GM23338 (cell line): ENCODE data around the gene ADAM15. TPM values are rescaled to one million over a fixed set of nuclear protein-coding genes. Genes with fewer than 3 reads are reported as not detected.

Experiments
- ATAC-seq: fragments of 200-7000 bp; cut with Tn5 transposase; 3 replicates; pipeline ENCODE4 v1.9.1; 2020
- DNase-seq: peaks from one replicate; pipeline ENCODE4 v3.0.0-alpha.2; 2015; ENCODE audit warnings: low spot score
- H2AFZ ChIP-seq: fragments of 200-600 bp; sonication (generic); 2 replicates; pipeline ENCODE4 v1.8.0; 2016; ENCODE audit warnings: antibody characterized with exemption, mild to moderate bottlenecking, moderate library complexity
- H3F3A ChIP-seq: fragments of 200-600 bp; sonication (generic); replicated peaks from 2 replicates; pipeline ENCODE4 v1.8.0; 2017; ENCODE audit warnings: antibody characterized with exemption, mixed run types, low read depth
- H3K27ac ChIP-seq: fragments of 200-600 bp; sonication (generic); 2 replicates; pipeline ENCODE4 v1.6.1; 2016; ENCODE audit warnings: low read depth
- H3K27me3 ChIP-seq: fragments of 200-600 bp; sonication (generic); 2 replicates; pipeline ENCODE4 v1.8.0; 2016; ENCODE audit warnings: mild to moderate bottlenecking, mixed run types, moderate library complexity; ENCODE audit not compliant: insufficient read depth
- H3K36me3 ChIP-seq: fragments of 200-600 bp; sonication (generic); 2 replicates; pipeline ENCODE4 v1.8.0; 2016; ENCODE audit warnings: mild to moderate bottlenecking; ENCODE audit not compliant: insufficient read depth
- H3K4me1 ChIP-seq: fragments of 200-600 bp; sonication (generic); 2 replicates; pipeline ENCODE4 v1.8.0; 2016; ENCODE audit warnings: mild to moderate bottlenecking, moderate library complexity; ENCODE audit not compliant: insufficient read depth
- H3K4me2 ChIP-seq: fragments of 200-600 bp; sonication (generic); 2 replicates; pipeline ENCODE4 v1.7.1; 2017; ENCODE audit warnings: mixed run types
- H3K4me3 ChIP-seq: fragments of 200-600 bp; sonication (generic); 2 replicates; pipeline ENCODE4 v1.6.1; 2016; ENCODE audit warnings: mixed run types
- H3K79me2 ChIP-seq: fragments of 200-600 bp; sonication (generic); replicated peaks from 2 replicates; pipeline ENCODE4 v1.8.0; 2017; ENCODE audit warnings: mild to moderate bottlenecking; ENCODE audit not compliant: insufficient read depth
- H3K9me2 ChIP-seq: fragments of 200-600 bp; sonication (generic); 2 replicates; pipeline ENCODE4 v1.8.0; 2017; ENCODE audit not compliant: insufficient read depth
- H4K20me1 ChIP-seq: fragments of 200-600 bp; sonication (generic); replicated peaks from 2 replicates; pipeline ENCODE4 v1.8.0; 2017; ENCODE audit warnings: mild to moderate bottlenecking; ENCODE audit not compliant: insufficient read depth
- H3K27ac Mint-ChIP-seq: 2 replicates; pipeline ENCODE4 v1.8.0; 2020; ENCODE audit warnings: inconsistent platforms, mild to moderate bottlenecking, moderate library complexity, mixed read lengths
- H3K27me3 Mint-ChIP-seq: 3 replicates; pipeline ENCODE4 v1.8.0; 2022; ENCODE audit warnings: low read depth, mild to moderate bottlenecking, moderate library complexity, mixed read lengths, inconsistent platforms; ENCODE audit not compliant: insufficient read depth, poor library complexity
- H3K36me3 Mint-ChIP-seq: 3 replicates; pipeline ENCODE4 v1.8.0; 2021; ENCODE audit warnings: low read depth, mild to moderate bottlenecking, inconsistent platforms, moderate library complexity, mixed read lengths
- H3K4me1 Mint-ChIP-seq: 3 replicates; pipeline ENCODE4 v1.8.0; 2020; ENCODE audit warnings: mild to moderate bottlenecking, inconsistent platforms, mixed read lengths
- H3K4me3 Mint-ChIP-seq: 3 replicates; pipeline ENCODE4 v1.8.0; 2021; ENCODE audit warnings: moderate library complexity, mild to moderate bottlenecking, inconsistent platforms, mixed read lengths
- H3K9me3 Mint-ChIP-seq: 3 replicates; pipeline ENCODE4 v1.8.0; 2020; ENCODE audit warnings: moderate library complexity, mild to moderate bottlenecking, inconsistent platforms, mixed read lengths
- CREB1 ChIP-seq: fragments of 250-450 bp; sonication (Bioruptor Pico); IDR thresholded peaks from 2 replicates; pipeline ENCODE4 v1.5.0; 2020; ENCODE audit warnings: low read depth, mild to moderate bottlenecking, moderate library complexity
- CTCF ChIP-seq, 2 experiments: fragments of 200-600 bp in 1 of 2; sonication (generic) in 1 of 2; conservative IDR thresholded peaks; 2 replicates each; pipeline versions ENCODE4 v1.5.1 to v1.6.1; 2016 to 2017; ENCODE audit warnings: antibody characterized with exemption in 2 of 2, low read depth in 2 of 2, mild to moderate bottlenecking in 2 of 2, moderate library complexity in 1 of 2
- EZH2phosphoT487 ChIP-seq: fragments of 200-600 bp; sonication (generic); IDR thresholded peaks from one replicate; pipeline ENCODE4 v1.8.1; 2018; ENCODE audit warnings: antibody characterized with exemption; ENCODE audit not compliant: unreplicated experiment
- JUNB ChIP-seq: IDR thresholded peaks from one replicate; pipeline ENCODE4 v1.6.1; 2016; ENCODE audit warnings: antibody characterized with exemption; ENCODE audit not compliant: unreplicated experiment
- NANOG ChIP-seq: IDR thresholded peaks from 2 replicates; pipeline ENCODE4 v1.6.1; 2016; ENCODE audit warnings: antibody characterized with exemption, borderline replicate concordance
- POLR2AphosphoS5 ChIP-seq: IDR thresholded peaks from 2 replicates; pipeline ENCODE4 v1.6.1; 2016; ENCODE audit warnings: antibody characterized with exemption, low read depth
- REST ChIP-seq: IDR thresholded peaks from one replicate; pipeline ENCODE4 v1.6.1; 2018; ENCODE audit warnings: antibody characterized with exemption; ENCODE audit not compliant: unreplicated experiment
- STAT1 ChIP-seq: IDR thresholded peaks from one replicate; pipeline ENCODE4 v1.6.1; 2016; ENCODE audit warnings: antibody characterized with exemption; ENCODE audit not compliant: unreplicated experiment
- ZNF114 ChIP-seq: fragments of 250-450 bp; sonication (Bioruptor Pico); IDR thresholded peaks from 2 replicates; pipeline ENCODE4 v1.5.0; 2020; ENCODE audit warnings: mild to moderate bottlenecking, moderate library complexity
- ZNF462 ChIP-seq: fragments of 250-450 bp; sonication (Bioruptor Pico); IDR thresholded peaks from 2 replicates; pipeline ENCODE4 v1.5.0; 2020; ENCODE audit warnings: mild to moderate bottlenecking, moderate library complexity
- polyA plus RNA-seq: library from polyadenylated mRNA; unstranded; fragments of >200 nt; fragmentation: Nextera tagmentation; extraction: Ambion mirVana; gene quantifications from 2 replicates; pipeline ENCODE4 v1.2.1, GENCODE V29; 2016
- total RNA-seq: library from RNA; depleted of rRNA; stranded (reverse); fragments of >200 nt; shearing (Covaris generic); gene quantifications from 2 replicates; pipeline ENCODE4 v1.2.3, GENCODE V29; 2014
- TF ChIP-seq, protein P1 (sequence below): IDR thresholded peaks from 2 replicates; pipeline ENCODE4 v1.6.1; 2016; ENCODE audit warnings: antibody characterized with exemption

The ADAM15 gene
- total and polyA plus RNA-seq, 2 experiments from 2014 or later: 24.2 to 31.1 TPM

- TF ChIP-seq NANOG (no peak), ZNF462 (CRISPR knock-in tag) (no peak), CTCF (conservative IDR thresholded peaks at IDR 0.05; ENCODE audit: low read depth in 2 of 2) (no peak)
These were observed 53.8 kb downstream of the ADAM15 start (continued) for GRCh38 chr1:155104605-155105534.

GRCh38 chr1:155105604-155106011 lies 54.5 kb downstream of the ADAM15 start:
- no peak overlapping the region for H3K4me3 ChIP-seq
- no peaks in the 10 kb centered on the region for H4K20me1 ChIP-seq
- H3K4me1 Mint-ChIP-seq: no peaks in the 10 kb centered on the region
- H3K9me3 Mint-ChIP-seq: no peaks in the 10 kb centered on the region
- ATAC-seq (no peak), DNase-seq (no peak)
- no peaks in the 10 kb centered on the region for H3K4me1 ChIP-seq
- peaks cover 1% of the 10 kb centered on the region for H3K27me3 Mint-ChIP-seq
- H3K79me2 ChIP-seq: no peaks in the 10 kb centered on the region
- H2AFZ ChIP-seq: no peak overlapping the region
- H3K36me3 Mint-ChIP-seq: no peaks in the 10 kb centered on the region
- H3F3A ChIP-seq: no peaks in the 10 kb centered on the region
- no peak overlapping the region for H3K27ac Mint-ChIP-seq
- H3K4me2 ChIP-seq: no peak overlapping the region
- H3K4me3 Mint-ChIP-seq: no peak overlapping the region
- no peak overlapping the region for H3K27ac ChIP-seq
- no peaks in the 10 kb centered on the region for H3K27me3 ChIP-seq
- no peaks in the 10 kb centered on the region for H3K36me3 ChIP-seq
- H3K9me2 ChIP-seq: no peaks in the 10 kb centered on the region
- TF ChIP-seq CREB1 (CRISPR knock-in tag): no peak
- no peak for TF ChIP-seq STAT1
- no peak for TF ChIP-seq JUNB
- TF ChIP-seq EZH2phosphoT487: no peak
- TF ChIP-seq, protein P1, sequence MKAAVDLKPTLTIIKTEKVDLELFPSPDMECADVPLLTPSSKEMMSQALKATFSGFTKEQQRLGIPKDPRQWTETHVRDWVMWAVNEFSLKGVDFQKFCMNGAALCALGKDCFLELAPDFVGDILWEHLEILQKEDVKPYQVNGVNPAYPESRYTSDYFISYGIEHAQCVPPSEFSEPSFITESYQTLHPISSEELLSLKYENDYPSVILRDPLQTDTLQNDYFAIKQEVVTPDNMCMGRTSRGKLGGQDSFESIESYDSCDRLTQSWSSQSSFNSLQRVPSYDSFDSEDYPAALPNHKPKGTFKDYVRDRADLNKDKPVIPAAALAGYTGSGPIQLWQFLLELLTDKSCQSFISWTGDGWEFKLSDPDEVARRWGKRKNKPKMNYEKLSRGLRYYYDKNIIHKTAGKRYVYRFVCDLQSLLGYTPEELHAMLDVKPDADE: no peak
- no peak for TF ChIP-seq ZNF114
- no peak for TF ChIP-seq POLR2AphosphoS5
- TF ChIP-seq REST: no peak
